Thyroid gland (tissue), 4 donors: ENCODE results near the gene EIF4G1.

Source experiments
- CTCF ChIP-seq, 6 experiments: fragments of 200-600 bp in 3 of 6; fragments of 450-650 bp in 3 of 6; sonication (generic) in 3 of 6; IDR thresholded peaks; one replicate each; pipeline ENCODE4 v1.5.1; 2016 to 2019; ENCODE audit warnings: antibody characterized with exemption in 6 of 6, mild to moderate bottlenecking in 2 of 6, inconsistent platforms in 1 of 6, moderate library complexity in 1 of 6
- POLR2A ChIP-seq, 2 donors: fragments of 450-650 bp; IDR thresholded peaks; one replicate each; pipeline ENCODE4 v1.6.1; 2017; ENCODE audit warnings: antibody characterized with exemption in 2 of 2, mild to moderate bottlenecking in 2 of 2, moderate library complexity in 1 of 2

- TF ChIP-seq CTCF (IDR thresholded peaks at IDR 0.05) = no peak
- TF ChIP-seq POLR2A (IDR thresholded peaks at IDR 0.05) = no peak
Measured at GRCh38 chr3:184373422-184373821, 59.0 kb downstream of the EIF4G1 start.
